Measurements from ENCODE around the gene SLC16A9. TPM values are rescaled to one million over a fixed set of nuclear protein-coding genes. Genes with fewer than 3 reads are reported as not detected.
"Not testable (repeated sequence)": the region's sequence is repeated elsewhere in the genome, so short reads cannot be mapped to it uniquely, and the experiment has no call there.

The SLC16A9 gene
- total RNA-seq, 2 donors from 2014 or later: 15.6 to 24.3 TPM

DNA sequence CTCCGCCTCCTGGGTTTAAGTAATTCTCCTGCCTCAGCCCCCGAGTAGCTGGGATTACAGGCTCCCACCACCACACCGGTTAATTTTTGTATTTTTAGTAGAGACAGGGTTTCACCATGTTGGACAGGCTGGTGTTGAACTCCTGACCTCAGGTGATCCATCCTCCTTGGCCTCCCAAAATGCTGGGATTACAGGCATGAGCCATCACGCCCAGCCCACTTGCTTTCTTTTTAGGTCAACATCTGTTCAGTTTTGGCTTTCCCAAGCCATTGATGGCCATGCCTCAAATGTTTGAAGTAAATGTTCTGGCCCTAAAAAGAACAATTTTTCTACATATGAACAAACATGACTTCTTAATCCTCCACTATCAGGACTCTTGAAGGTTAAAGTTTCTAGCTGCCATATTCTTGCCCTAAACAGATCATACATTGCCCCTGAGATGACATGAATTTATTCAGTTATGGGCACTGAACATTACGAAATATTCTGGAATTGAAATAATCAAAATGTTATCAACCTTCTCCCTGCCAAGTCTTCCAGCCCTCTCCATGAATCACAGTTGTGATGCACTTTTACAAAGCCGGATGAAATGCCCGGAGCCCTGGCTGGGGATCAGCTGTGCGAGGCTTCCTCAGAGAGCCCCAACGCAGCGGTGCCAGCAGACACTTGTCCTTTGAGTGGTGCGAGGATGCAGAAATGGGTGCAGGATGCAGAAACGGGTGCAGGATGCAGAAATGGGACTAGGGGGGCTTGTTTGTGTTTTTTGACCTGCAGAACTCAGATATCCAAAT, 40.7 kb upstream of the SLC16A9 start:
- DNase-seq: no peak
- H3K4me1 ChIP-seq: no peaks in the 10 kb centered on the region
- H3K4me3 ChIP-seq: no peak overlapping the region
- H3K36me3 ChIP-seq: no peaks in the 10 kb centered on the region
- H3K9ac ChIP-seq (ENCODE audit: low read depth in 2 of 2, low read length in 2 of 2): no peak overlapping the region
- no peaks in the 10 kb centered on the region for H3K9me3 ChIP-seq
- H3K27me3 ChIP-seq: no peaks in the 10 kb centered on the region
- TF ChIP-seq, protein P1, sequence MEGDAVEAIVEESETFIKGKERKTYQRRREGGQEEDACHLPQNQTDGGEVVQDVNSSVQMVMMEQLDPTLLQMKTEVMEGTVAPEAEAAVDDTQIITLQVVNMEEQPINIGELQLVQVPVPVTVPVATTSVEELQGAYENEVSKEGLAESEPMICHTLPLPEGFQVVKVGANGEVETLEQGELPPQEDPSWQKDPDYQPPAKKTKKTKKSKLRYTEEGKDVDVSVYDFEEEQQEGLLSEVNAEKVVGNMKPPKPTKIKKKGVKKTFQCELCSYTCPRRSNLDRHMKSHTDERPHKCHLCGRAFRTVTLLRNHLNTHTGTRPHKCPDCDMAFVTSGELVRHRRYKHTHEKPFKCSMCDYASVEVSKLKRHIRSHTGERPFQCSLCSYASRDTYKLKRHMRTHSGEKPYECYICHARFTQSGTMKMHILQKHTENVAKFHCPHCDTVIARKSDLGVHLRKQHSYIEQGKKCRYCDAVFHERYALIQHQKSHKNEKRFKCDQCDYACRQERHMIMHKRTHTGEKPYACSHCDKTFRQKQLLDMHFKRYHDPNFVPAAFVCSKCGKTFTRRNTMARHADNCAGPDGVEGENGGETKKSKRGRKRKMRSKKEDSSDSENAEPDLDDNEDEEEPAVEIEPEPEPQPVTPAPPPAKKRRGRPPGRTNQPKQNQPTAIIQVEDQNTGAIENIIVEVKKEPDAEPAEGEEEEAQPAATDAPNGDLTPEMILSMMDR (IDR thresholded peaks at IDR 0.05): no peak
- no peak overlapping the region for H3K27ac ChIP-seq
- intact Hi-C loops (cut with DNase I): no loop called here

DNA sequence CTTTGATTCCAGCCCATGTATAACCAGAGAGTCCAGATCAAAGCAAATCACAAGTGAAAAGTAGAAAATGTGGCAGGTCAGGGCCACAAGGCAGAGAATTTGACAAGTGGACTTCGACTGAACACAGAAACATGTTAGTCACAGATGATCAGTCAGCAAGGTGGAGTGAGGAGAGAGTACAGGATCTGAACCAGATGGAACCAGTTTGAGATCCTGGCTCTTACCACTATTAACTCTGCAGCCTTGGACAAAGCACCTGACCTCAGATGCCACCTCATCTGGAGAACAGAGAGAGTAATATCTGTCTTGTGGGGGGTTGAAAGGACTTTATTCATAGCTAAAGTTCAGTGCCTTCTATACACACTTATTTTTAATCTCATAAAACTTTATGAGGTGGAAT, 39.2 kb upstream of the SLC16A9 start:
- Histone ChIP-seq H3K4me1 (no peaks in the 10 kb centered on the region), H3K9ac (ENCODE audit: low read depth in 2 of 2, low read length in 2 of 2) (no peak overlapping the region), H3K36me3 (no peaks in the 10 kb centered on the region), H3K27ac (no peak overlapping the region), H3K9me3 (no peaks in the 10 kb centered on the region), H3K4me3 (no peak overlapping the region), H3K27me3 (no peaks in the 10 kb centered on the region)
- intact Hi-C loops (cut with DNase I): no loop called here
- TF ChIP-seq, protein P1 (IDR thresholded peaks at IDR 0.05): no peak
- peak; percentile 37 for DNase-seq

DNA sequence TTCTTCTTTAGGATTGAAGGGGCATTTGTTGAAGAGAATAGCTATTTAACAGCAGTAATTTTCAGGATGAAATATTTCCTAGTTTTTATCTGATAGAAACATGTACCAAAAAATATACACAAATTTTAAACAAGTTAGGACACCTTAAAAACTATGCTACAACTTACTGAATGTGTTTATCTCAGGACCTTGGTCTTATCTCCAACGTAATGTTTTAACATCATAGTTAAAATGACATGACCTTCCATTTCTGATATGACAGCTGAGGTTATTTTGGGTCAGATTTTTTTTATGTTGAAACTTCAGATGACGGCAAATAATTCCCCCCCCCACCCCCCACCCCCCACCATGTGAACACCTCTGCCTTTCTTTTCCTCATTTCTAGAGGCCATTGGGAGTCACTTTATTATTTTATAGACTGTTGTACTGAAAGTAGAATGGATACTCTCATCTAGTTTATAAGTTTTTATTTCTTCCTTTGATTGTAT, 35.6 kb upstream of the SLC16A9 start:
- H3K4me3 ChIP-seq: no peak overlapping the region
- no peaks in the 10 kb centered on the region for H3K36me3 ChIP-seq
- H3K9me3 ChIP-seq: no peaks in the 10 kb centered on the region
- no peaks in the 10 kb centered on the region for H3K4me1 ChIP-seq
- no peak overlapping the region for H3K27ac ChIP-seq
- H3K27me3 ChIP-seq: no peaks in the 10 kb centered on the region
- intact Hi-C loops (cut with DNase I): no loop called here
- DNase-seq: no peak
- TF ChIP-seq, protein P1 (IDR thresholded peaks at IDR 0.05): no peak
- H3K9ac ChIP-seq (ENCODE audit: low read depth in 2 of 2, low read length in 2 of 2): no peak overlapping the region

DNA sequence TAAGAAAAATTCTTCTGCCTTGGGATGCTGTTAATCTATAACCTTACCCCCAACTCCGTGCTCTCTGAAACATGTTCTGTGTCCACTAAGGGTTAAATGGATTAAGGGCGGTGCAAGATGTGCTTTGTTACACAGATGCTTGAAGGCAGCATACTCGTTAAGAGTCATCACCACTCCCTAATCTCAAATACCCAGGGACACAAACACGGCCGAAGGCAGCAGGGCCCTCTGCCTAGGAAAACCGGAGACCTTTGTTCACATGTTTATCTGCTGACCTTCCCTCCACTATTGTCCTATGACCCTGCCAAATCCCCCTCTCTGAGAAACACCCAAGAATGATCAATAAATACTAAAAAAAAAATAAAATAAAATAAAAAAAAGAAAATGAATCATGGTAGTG, 35.1 kb upstream of the SLC16A9 start:
- H3K4me3 ChIP-seq; H3K4me1 ChIP-seq; intact Hi-C loops (cut with DNase I); H3K9me3 ChIP-seq; H3K36me3 ChIP-seq; H3K27ac ChIP-seq; H3K9ac ChIP-seq (ENCODE audit: low read depth in 2 of 2, low read length in 2 of 2); H3K27me3 ChIP-seq; DNase-seq: not testable (repeated sequence)

DNA sequence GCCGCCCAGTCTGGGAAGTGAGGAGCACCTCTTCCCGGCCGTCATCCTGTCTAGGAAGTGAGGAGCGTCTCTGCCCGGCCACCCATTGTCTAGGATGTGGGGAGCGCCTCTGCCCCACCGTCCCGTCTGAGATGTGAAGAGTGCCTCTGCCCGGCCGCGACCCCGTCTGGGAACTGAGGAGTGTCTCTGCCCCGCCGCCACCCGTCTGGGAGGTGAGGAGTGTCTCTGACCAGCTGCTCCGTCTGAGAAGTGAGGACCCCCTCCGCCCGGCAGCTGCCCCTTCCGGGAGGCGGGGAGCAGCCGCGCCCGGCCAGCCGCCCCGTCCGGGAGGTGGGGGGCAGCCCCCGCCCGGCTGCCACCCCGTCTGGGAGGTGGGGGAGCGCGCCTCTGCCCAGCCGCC, 34.5 kb upstream of the SLC16A9 start:
- not testable (repeated sequence) for H3K27ac ChIP-seq, DNase-seq

DNA sequence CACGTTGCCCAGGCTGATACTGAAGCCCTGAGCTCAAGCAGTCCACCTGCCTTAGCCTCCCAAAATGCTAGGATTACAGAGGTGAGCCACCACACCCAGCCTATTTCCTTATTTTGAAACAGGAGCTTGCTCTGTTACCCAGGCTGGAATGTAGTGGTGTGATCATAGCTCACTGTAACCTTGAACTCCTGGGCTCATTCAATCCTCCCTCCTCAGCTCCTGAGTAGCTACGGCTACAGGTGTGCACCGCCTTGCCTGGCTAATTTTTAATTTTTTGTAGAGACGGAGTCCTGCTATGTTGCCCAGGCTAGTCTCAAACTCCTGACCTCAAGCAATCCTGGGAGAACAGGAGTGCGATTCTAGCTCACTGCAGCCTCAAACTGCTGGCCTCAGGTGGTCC, 31.9 kb upstream of the SLC16A9 start:
- Histone ChIP-seq H3K4me3 (no peak overlapping the region), H3K27me3 (no peaks in the 10 kb centered on the region), H3K4me1 (no peaks in the 10 kb centered on the region), H3K9me3 (no peaks in the 10 kb centered on the region), H3K36me3 (no peaks in the 10 kb centered on the region), H3K9ac (ENCODE audit: low read depth in 2 of 2, low read length in 2 of 2) (no peak overlapping the region), H3K27ac (peak overlapping the region; percentile 6)
- TF ChIP-seq, protein P1 (IDR thresholded peaks at IDR 0.05): no peak
- peak; percentile 37 for DNase-seq
- intact Hi-C loops (cut with DNase I): no loop called here

More for the DNA sequence above, 34.5 kb upstream of the SLC16A9 start:
- H3K36me3 ChIP-seq; intact Hi-C loops (cut with DNase I); H3K9me3 ChIP-seq; H3K27me3 ChIP-seq; H3K9ac ChIP-seq (ENCODE audit: low read depth in 2 of 2, low read length in 2 of 2); H3K4me3 ChIP-seq; H3K4me1 ChIP-seq: not testable (repeated sequence)

Data from colonic mucosa (tissue), 4 donors.